ENCODE results near the gene CAVIN2.

- TF ChIP-seq, protein P1, sequence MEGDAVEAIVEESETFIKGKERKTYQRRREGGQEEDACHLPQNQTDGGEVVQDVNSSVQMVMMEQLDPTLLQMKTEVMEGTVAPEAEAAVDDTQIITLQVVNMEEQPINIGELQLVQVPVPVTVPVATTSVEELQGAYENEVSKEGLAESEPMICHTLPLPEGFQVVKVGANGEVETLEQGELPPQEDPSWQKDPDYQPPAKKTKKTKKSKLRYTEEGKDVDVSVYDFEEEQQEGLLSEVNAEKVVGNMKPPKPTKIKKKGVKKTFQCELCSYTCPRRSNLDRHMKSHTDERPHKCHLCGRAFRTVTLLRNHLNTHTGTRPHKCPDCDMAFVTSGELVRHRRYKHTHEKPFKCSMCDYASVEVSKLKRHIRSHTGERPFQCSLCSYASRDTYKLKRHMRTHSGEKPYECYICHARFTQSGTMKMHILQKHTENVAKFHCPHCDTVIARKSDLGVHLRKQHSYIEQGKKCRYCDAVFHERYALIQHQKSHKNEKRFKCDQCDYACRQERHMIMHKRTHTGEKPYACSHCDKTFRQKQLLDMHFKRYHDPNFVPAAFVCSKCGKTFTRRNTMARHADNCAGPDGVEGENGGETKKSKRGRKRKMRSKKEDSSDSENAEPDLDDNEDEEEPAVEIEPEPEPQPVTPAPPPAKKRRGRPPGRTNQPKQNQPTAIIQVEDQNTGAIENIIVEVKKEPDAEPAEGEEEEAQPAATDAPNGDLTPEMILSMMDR (IDR thresholded peaks at IDR 0.05; ENCODE audit: low read length) = no peak
- TF ChIP-seq EZH2 (optimal IDR thresholded peaks at IDR 0.05; ENCODE audit: low read depth, low read length) = no peak
- TF ChIP-seq EZH2phosphoT487 (IDR thresholded peaks at IDR 0.05; ENCODE audit: low read length) = no peak
Measured at GRCh38 chr2:191846515-191847476, at the start of gene CAVIN2.
